Rectal smooth muscle tissue (tissue), 1 donor: ENCODE data around the gene STXBP4.
A peak's percentile ranks its signal among the peaks of the same experiment; 100 is the strongest.

ENCODE experiments used
- H3K27ac ChIP-seq: one replicate; pipeline ENCODE4 v1.7.0; 2013; ENCODE audit warnings: low read depth, low read length, inconsistent platforms
- H3K27me3 ChIP-seq: one replicate; pipeline ENCODE4 v1.7.0; 2013; ENCODE audit warnings: low read length; ENCODE audit not compliant: control insufficient read depth, insufficient read depth
- H3K36me3 ChIP-seq: one replicate; pipeline ENCODE4 v1.7.0; 2013; ENCODE audit warnings: low read length; ENCODE audit not compliant: control insufficient read depth, insufficient read depth
- H3K4me1 ChIP-seq: one replicate; pipeline ENCODE4 v1.7.0; 2013; ENCODE audit warnings: low read length; ENCODE audit not compliant: control insufficient read depth, insufficient read depth
- H3K4me3 ChIP-seq: one replicate; pipeline ENCODE4 v1.7.0; 2013; ENCODE audit warnings: low read length
- H3K9ac ChIP-seq: one replicate; pipeline ENCODE4 v1.7.0; 2013; ENCODE audit warnings: low read length

Gene STXBP4

DNA sequence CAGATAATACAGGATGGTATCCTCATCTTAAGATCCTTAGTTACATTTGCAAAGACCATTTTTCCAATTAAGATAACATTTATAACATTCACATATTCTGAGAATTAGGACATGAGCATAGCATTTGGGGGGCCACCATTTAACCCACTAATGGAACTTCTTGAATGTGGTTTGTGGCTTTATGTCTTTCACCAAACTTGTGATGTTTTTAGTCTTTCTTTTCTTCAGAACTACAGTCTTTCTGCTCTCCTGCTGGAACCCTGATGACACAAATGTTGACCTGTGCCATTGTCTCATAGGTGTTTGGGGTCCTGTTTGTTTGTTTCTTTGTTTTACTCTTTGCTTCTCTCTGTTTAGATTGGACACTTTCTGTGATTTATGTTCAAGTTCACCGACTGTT lies 23.3 kb upstream of the STXBP4 start:
- Histone ChIP-seq H3K4me3 (no peak overlapping the region), H3K27ac (no peak overlapping the region), H3K4me1 (no peaks in the 10 kb centered on the region), H3K27me3 (no peaks in the 10 kb centered on the region), H3K9ac (no peak overlapping the region), H3K36me3 (no peaks in the 10 kb centered on the region)

DNA sequence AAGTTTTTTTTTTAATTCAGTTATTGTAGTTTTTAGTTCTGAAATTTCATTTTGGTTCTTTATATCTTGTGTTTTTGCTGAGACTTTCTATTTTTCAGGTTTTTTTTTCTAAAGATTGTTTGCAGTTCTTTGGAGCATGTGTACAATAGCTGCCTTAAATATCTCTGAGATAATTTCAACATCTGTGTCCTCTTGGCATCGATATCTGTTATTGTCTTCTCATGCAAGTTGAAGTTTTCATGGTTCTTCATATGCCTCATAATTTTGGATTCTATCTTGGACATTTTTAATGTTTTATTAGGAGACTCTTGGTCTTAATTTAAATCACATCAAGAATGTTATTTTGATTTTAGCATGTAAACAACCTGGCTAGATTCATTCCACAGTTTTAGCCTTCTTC lies 22.9 kb upstream of the STXBP4 start:
- Histone ChIP-seq H3K9ac (no peak overlapping the region), H3K36me3 (no peaks in the 10 kb centered on the region), H3K27ac (no peak overlapping the region), H3K4me1 (no peaks in the 10 kb centered on the region), H3K4me3 (no peak overlapping the region), H3K27me3 (no peaks in the 10 kb centered on the region)

DNA sequence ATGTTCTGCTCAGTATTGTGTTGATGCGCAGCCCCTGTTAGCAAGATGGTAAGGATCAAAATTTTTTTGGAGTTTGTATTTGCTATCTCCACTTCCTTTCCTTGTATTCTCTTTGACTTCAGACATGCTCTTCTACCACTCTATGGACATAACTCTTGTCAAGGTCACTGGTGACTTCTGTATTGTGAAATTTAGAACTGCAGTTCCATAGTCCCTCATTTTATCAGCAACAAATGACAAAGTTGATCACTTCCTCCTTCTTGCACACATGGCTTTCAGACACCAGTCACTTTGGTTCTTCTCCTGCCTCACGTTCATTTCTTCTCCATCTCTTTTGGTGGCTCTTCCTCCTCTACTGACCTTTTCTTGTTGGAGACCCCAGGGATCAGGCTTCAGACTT lies 21.2 kb upstream of the STXBP4 start:
- Histone ChIP-seq H3K4me3 (no peak overlapping the region), H3K27me3 (no peaks in the 10 kb centered on the region), H3K36me3 (no peaks in the 10 kb centered on the region), H3K9ac (no peak overlapping the region), H3K27ac (no peak overlapping the region), H3K4me1 (no peaks in the 10 kb centered on the region)

DNA sequence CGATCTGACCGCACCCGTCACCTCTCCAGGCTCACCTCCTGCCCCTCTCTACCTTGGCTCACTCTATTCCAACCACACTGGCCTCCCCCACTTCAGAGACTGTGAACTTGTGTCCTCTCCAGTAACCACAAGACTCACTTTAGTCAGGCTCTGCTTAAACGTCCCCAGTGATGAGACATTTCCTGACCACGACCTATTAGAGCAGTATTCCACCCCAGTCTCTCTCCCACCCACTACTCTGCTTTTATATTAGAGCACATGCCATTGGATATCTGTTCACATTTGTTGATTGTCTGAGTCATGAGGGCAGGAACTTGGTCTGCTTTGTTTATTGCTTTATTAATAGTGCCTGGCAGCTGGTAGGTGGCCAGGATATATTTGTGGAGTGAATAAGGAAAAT lies 20.2 kb upstream of the STXBP4 start:
- H3K36me3 ChIP-seq, result peaks cover 4% of the 10 kb centered on the region
- H3K27me3 ChIP-seq, result no peaks in the 10 kb centered on the region
- H3K9ac ChIP-seq, result no peak overlapping the region
- no peaks in the 10 kb centered on the region for H3K4me1 ChIP-seq
- no peak overlapping the region for H3K27ac ChIP-seq
- no peak overlapping the region for H3K4me3 ChIP-seq

DNA sequence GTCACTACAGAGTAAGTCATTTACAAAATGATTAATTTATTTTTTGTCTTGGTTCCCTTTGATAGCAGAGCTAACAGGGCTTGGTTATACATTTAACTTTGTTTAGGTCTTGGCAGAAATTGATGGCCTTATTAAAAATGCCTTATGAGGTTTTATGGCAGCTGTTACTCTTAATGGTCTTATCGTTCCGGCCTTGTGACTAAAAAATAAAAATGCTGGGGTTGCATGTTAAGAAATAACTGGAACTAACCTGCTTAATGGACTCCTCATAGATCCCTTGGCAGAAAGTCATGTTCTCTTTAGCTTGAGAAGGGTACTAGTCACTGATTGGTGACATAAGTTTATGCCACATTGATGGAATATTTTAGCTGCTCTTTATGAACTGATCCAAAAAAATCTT lies 18.4 kb upstream of the STXBP4 start:
- peaks cover 8% of the 10 kb centered on the region for H3K36me3 ChIP-seq
- no peak overlapping the region for H3K4me3 ChIP-seq
- no peaks in the 10 kb centered on the region for H3K27me3 ChIP-seq
- H3K4me1 ChIP-seq, result no peaks in the 10 kb centered on the region
- H3K9ac ChIP-seq, result no peak overlapping the region
- no peak overlapping the region for H3K27ac ChIP-seq

DNA sequence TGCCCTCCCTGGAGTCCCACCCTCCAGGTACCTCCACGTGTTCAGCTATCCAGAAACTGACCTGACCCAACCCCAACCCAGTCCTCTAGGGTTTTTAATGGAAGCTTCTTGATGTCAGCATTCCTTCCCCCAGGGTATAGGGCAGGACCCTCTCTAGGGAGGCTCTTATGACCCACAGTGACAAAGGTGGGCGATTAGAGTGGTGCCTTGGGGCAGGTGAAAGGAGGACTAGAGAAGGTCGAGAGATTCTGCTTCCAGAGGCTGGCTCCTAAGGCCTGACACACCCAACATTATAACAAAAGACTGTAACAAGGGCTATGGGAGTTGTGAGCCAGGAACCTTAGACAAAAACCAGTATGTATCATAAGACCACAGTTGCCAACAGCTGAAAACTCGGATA lies 17.3 kb upstream of the STXBP4 start:
- H3K4me3 ChIP-seq, result no peak overlapping the region
- H3K27me3 ChIP-seq, result no peaks in the 10 kb centered on the region
- no peaks in the 10 kb centered on the region for H3K4me1 ChIP-seq
- peaks cover 8% of the 10 kb centered on the region for H3K36me3 ChIP-seq
- H3K27ac ChIP-seq, result no peak overlapping the region
- H3K9ac ChIP-seq, result no peak overlapping the region

DNA sequence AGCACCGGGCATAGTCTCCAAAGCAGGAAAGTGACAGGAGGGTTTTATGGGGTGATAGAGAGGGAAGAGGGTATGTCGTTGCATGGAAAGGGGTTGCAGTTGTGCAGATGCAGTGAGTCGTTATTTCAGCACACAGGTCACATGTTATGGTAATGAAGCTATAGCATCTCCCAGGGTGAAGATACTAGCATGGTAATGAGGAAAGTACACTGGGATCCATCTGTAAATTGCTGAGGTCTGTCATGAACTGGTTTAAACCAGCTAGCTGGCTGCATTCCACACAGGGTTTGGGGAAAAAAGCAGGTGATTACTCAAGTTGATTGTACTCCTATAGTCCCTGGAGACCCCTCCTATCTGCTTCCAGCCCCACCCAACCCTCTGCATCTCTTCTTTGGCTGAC lies 11.8 kb upstream of the STXBP4 start:
- Histone ChIP-seq H3K4me3 (no peak overlapping the region), H3K4me1 (no peaks in the 10 kb centered on the region), H3K27me3 (no peaks in the 10 kb centered on the region), H3K27ac (no peak overlapping the region), H3K9ac (no peak overlapping the region), H3K36me3 (peaks cover 8% of the 10 kb centered on the region)

DNA sequence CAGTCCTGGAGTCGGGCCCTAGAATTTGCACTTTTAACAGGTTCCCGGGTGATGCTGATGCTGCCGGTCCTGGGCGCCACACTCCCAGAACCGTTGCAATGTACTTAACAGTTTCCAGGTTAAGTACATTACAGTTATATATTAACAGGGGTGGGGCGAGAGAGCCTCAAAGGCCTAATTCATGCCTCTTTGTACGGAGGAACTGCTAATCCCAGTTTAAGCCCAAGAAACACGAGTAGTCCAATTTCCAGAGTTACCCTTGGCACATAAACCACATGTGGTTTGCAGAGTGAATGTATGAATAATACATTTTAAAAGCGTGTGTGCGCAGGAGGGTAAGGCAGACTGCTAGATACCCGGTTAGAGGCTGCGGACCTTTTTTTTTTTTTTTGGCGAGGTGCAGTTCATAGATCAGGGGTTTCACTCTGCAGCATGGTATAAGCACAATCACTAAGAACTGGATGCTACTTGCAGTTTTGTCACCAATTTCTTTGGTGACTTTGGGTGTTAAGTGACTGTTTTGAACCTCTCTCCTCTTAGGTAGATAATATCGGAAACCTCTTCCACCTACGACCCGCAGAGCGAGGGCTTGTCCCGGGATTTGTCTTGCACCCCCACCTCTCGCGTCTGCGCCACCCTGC lies 824 bp upstream of the STXBP4 start:
- Histone ChIP-seq H3K27me3 (no peaks in the 10 kb centered on the region), H3K27ac (peak overlapping the region; percentile 39), H3K4me3 (peak overlapping the region; percentile 88), H3K9ac (peak overlapping the region; percentile 63), H3K4me1 (peaks cover 14% of the 10 kb centered on the region), H3K36me3 (no peaks in the 10 kb centered on the region)

DNA sequence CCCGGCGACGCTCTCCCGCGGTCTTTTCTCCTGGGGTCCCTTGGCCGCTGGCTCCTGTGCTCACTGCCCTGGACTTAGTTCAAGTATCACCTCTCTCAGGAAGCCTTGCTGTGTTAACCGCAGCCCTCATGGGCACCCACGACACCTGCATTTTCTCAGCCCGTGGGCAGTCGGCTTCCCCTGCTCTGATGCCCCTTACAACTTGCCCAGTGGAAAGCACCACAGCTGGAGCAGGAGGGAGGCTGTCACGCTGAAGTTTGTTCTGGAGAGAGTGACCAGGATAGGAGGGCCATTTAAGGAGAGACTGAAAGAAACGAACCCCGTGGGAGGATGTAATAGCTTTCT lies 395 bp downstream of the STXBP4 start:
- Histone ChIP-seq H3K4me1 (peaks cover 14% of the 10 kb centered on the region), H3K36me3 (no peaks in the 10 kb centered on the region), H3K27me3 (no peaks in the 10 kb centered on the region), H3K4me3 (peak overlapping the region; percentile 88), H3K27ac (peak overlapping the region; percentile 84), H3K9ac (peak overlapping the region; percentile 72)

DNA sequence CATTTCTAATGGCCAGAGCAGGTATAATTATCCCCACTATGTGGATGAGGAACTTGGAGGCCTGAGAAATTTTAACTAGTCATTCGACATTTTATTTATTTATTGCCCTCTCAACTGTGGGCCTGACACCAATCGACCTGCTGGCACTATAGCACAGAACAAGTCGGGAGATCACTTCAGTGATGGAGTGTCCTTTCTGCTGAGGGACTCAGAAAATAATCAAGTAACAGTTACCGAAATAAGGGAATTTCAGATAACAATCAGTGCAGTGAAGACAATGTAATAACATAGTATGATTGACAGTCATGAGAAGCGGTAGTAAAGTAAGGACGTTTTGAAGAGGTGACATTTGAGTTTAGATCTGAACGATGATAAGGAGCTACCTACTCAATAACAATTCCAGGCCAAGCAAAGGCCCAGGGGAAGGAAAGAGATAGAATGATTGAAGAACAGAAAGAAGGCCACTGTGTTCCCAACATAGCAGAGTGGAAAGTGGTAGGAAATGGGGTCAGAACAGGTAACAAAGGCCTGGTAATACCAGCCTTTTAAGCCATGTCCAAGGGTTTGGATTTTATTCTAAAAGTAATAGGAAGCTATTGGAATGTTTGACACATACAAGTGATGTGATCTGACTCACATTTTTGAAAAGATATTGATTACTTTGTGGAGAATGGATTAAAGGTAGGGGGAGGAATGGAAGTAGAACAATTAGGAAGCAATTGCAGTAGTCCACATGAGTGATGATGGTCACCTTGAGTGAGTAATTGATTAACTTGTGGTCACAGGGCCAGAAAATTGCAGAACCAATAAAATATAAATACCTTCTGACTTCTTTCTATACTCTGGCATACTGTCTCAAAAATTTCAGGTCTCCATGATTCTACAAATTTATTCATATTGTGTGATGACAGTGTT lies 1.4 kb downstream of the STXBP4 start:
- peak overlapping the region; percentile 84 for H3K27ac ChIP-seq

DNA sequence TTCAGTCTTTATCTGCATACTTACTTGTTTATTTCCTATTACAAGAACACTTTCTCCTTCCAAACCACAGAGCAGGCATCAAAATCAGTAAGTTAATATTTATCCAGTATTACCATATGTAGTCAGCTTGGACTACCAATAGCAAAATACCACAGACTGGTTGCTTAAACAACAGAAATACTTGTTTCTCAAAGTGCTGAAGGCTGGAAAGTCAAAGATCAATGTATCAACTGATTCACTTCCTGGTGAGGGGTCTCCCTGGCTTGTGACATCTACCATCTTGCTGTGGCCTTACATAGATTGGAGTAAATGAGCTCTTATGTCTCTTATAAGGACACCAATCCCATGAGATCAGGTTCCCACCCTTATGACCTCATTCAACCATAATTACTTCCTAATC lies 2.6 kb downstream of the STXBP4 start:
- no peaks in the 10 kb centered on the region for H3K27me3 ChIP-seq
- H3K9ac ChIP-seq, result no peak overlapping the region
- H3K4me3 ChIP-seq, result no peak overlapping the region
- H3K4me1 ChIP-seq, result peaks cover 14% of the 10 kb centered on the region
- H3K27ac ChIP-seq, result no peak overlapping the region
- no peaks in the 10 kb centered on the region for H3K36me3 ChIP-seq

More for the DNA sequence above, 1.4 kb downstream of the STXBP4 start:
- Histone ChIP-seq H3K4me3 (peak overlapping the region; percentile 88), H3K36me3 (no peaks in the 10 kb centered on the region), H3K4me1 (peaks cover 14% of the 10 kb centered on the region), H3K9ac (no peak overlapping the region), H3K27me3 (no peaks in the 10 kb centered on the region)

DNA sequence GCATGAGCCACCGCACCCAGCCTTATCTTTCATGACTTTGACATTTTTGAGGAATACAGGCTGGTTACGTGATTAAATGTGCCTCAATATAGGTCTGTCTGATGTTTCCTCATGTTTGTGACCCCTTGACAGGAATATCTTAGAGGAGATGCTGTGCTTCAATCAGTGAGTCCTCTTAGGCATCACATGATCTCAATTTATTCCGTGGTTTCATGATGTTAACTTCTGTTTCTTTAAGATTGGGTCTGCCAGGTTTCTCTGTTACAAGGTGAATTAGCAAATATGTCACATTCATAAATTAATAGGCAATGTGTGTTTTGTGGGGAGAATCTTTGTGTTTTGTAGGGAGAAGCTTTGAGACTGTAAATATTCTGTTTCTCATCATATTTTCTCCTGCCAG lies 3.3 kb downstream of the STXBP4 start:
- peaks cover 13% of the 10 kb centered on the region for H3K4me1 ChIP-seq
- H3K9ac ChIP-seq, result no peak overlapping the region
- H3K36me3 ChIP-seq, result no peaks in the 10 kb centered on the region
- H3K4me3 ChIP-seq, result no peak overlapping the region
- H3K27me3 ChIP-seq, result no peaks in the 10 kb centered on the region
- no peak overlapping the region for H3K27ac ChIP-seq
